Lung (tissue), 12 donors: ENCODE results near the gene RASA3. TPM values are rescaled to one million over a fixed set of nuclear protein-coding genes. Genes with fewer than 3 reads are reported as not detected.

Source experiments
- ATAC-seq: fragments of 200-7000 bp; cut with Tn5 transposase; one replicate; pipeline ENCODE4 v1.9.1; 2020; ENCODE audit warnings: moderate number of reproducible peaks; ENCODE audit not compliant: insufficient read depth, low FRiP score
- DNase-seq, 3 donors: peaks; one replicate each; pipeline ENCODE4 v3.0.0-alpha.2; 2013 to 2017
- H3K27ac ChIP-seq, 2 donors: one replicate each; pipeline ENCODE4 v1.5.1; 2013; ENCODE audit warnings: mild to moderate bottlenecking in 2 of 2, moderate library complexity in 2 of 2, control low read depth in 1 of 2, inconsistent platforms in 1 of 2, low read depth in 1 of 2, low read length in 1 of 2
- H3K27me3 ChIP-seq, 3 donors: one replicate each; pipeline ENCODE4 v1.5.1; 2013; ENCODE audit warnings: low read length in 2 of 3; ENCODE audit not compliant: control insufficient read depth in 3 of 3, insufficient read depth in 3 of 3
- H3K36me3 ChIP-seq, 4 donors: one replicate each; pipeline ENCODE4 v1.5.1; 2013; ENCODE audit warnings: low read length in 4 of 4, mild to moderate bottlenecking in 1 of 4, moderate library complexity in 1 of 4; ENCODE audit not compliant: control insufficient read depth in 4 of 4, insufficient read depth in 4 of 4
- H3K4me1 ChIP-seq, 5 donors: one replicate each; pipeline ENCODE4 v1.5.1; 2013; ENCODE audit warnings: low read length in 5 of 5, mild to moderate bottlenecking in 2 of 5, moderate library complexity in 1 of 5; ENCODE audit not compliant: control insufficient read depth in 5 of 5, insufficient read depth in 5 of 5
- H3K4me3 ChIP-seq: one replicate; pipeline ENCODE4 v1.5.1; 2013; ENCODE audit warnings: mild to moderate bottlenecking, control low read depth, moderate library complexity
- H3K9ac ChIP-seq, 2 donors: one replicate each; pipeline ENCODE4 v1.5.1; 2013; ENCODE audit warnings: low read length in 2 of 2, control low read depth in 1 of 2; ENCODE audit not compliant: insufficient read depth in 1 of 2
- H3K9me3 ChIP-seq, 4 donors: one replicate each; pipeline ENCODE4 v1.5.1; 2013; ENCODE audit warnings: low read length in 3 of 4, mild to moderate bottlenecking in 1 of 4, moderate library complexity in 1 of 4; ENCODE audit not compliant: control insufficient read depth in 4 of 4, insufficient read depth in 3 of 4
- WGBS, 2 donors: extraction: QIAGEN DNeasy Blood & Tissue Kit; methylation state at CpG; one replicate each; pipeline ENCODE4 v1.1.7; 2013; 5-methylcytosine and 5-hydroxymethylcytosine counted together
- polyA plus RNA-seq, 2 donors: library from polyadenylated mRNA; stranded (reverse); fragments of 200-250 nt; gene quantifications; one replicate each; pipeline ENCODE4 v1.2.1, GENCODE V29; 2013
- total RNA-seq, 2 donors: library from RNA; depleted of rRNA in 1 of 2; stranded (reverse); fragments of >200 nt in 1 of 2; gene quantifications; one replicate each; pipeline ENCODE4 v1.2.1, GENCODE V29; 2014 to 2021
- TF ChIP-seq, protein P1 (sequence below): IDR thresholded peaks from 2 replicates; pipeline ENCODE4 v1.5.1; 2012; ENCODE audit warnings: mild to moderate bottlenecking; ENCODE audit errors: control extremely low read depth, extremely low read depth
- donor health status: control.
- donor health status: control.
- donor health status: Bipolar disorder and iron deficiency.
- donor health status: healthy.
- donor health status: DM: yes; HTN: yes; CAD: no.

Gene RASA3
- total and polyA plus RNA-seq, 4 donors = 7.4 to 22.8 (median 16.2) TPM

DNA sequence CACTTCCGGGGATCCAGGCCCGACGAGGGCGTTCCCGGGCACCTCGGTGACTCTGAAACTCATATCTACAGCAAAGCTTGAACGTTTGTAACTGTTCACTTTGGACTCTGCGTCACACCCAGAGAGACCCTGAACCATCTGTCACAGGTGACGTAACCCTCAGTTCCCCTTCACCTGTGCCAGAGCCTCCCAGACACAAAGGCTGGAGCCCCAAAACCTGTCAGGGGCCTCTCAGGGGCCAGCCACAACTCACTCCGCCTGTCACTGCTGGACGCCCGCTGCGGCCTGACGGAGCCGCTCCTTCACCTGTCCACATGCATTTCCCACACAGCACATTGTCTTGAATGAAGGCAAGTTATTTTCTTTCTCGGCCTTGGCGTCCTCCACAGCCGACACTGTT lies 8.0 kb downstream of the RASA3 start:
- Histone ChIP-seq H3K27me3 (no peaks in the 10 kb centered on the region), H3K27ac (no peak overlapping the region), H3K9ac (no peak overlapping the region), H3K4me1 (peaks cover 4 to 27% (median 8%) of the 10 kb centered on the region in 5 donors), H3K4me3 (no peak overlapping the region), H3K9me3 (no peaks in the 10 kb centered on the region), H3K36me3 (no peaks in the 10 kb centered on the region)
- WGBS, 2 donors = 91 to 92% methylated on average over 18 of the region's 18 CpGs
- TF ChIP-seq, protein P1, sequence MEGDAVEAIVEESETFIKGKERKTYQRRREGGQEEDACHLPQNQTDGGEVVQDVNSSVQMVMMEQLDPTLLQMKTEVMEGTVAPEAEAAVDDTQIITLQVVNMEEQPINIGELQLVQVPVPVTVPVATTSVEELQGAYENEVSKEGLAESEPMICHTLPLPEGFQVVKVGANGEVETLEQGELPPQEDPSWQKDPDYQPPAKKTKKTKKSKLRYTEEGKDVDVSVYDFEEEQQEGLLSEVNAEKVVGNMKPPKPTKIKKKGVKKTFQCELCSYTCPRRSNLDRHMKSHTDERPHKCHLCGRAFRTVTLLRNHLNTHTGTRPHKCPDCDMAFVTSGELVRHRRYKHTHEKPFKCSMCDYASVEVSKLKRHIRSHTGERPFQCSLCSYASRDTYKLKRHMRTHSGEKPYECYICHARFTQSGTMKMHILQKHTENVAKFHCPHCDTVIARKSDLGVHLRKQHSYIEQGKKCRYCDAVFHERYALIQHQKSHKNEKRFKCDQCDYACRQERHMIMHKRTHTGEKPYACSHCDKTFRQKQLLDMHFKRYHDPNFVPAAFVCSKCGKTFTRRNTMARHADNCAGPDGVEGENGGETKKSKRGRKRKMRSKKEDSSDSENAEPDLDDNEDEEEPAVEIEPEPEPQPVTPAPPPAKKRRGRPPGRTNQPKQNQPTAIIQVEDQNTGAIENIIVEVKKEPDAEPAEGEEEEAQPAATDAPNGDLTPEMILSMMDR = no peak
- no peak for DNase-seq
- no peak for ATAC-seq

DNA sequence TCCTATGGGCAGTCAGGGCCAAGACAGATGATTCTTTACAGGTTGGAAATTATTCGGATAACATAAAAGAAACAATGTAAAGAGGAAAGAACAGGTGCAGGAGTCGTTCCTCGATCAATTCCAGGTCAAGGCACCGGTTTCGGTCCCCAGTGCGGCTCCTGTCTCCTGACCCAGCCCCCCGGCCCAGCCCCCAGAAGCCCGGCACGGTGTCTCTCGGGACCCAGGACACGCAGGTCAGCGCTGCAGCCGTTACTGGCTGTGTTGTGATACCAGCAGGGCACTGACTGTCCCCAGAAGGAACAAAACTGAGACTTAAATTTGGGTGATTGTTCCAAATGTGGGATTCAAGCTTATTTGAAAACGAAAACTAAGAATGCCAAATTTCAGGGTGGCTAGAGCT lies 8.5 kb downstream of the RASA3 start:
- TF ChIP-seq, protein P1 = no peak
- DNase-seq (no peak), ATAC-seq (no peak)
- Histone ChIP-seq H3K4me3 (no peak overlapping the region), H3K27me3 (no peaks in the 10 kb centered on the region), H3K9me3 (no peaks in the 10 kb centered on the region), H3K4me1 (peaks cover 0 to 27% (median 3%) of the 10 kb centered on the region in 5 donors), H3K9ac (no peak overlapping the region), H3K27ac (no peak overlapping the region), H3K36me3 (no peaks in the 10 kb centered on the region)
- WGBS, 2 donors = 92 to 97% methylated on average over 14 of the region's 14 CpGs

DNA sequence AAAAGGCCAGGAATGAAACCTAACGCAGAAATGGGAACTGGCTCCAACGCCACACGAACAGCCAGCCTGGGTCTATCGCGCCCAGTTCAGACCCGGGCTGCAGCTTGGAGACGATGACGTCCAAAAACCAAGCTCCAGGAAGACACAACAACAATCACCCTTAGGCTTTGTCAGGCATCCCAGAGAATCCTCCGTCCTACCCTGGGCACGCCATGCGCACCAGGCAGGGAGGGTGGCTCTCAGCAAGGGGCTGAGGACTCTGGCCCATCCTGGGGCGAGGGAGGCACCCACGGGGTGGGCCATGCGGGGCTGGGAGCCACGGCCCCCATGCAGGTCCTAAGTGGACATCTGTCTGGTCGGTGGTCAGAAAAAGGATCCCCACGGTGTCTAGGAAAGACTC lies 9.0 kb downstream of the RASA3 start:
- ATAC-seq = no peak
- no peaks in the 10 kb centered on the region for H3K27me3 ChIP-seq
- H3K9me3 ChIP-seq = no peaks in the 10 kb centered on the region
- no peak overlapping the region for H3K4me3 ChIP-seq
- no peak overlapping the region for H3K27ac ChIP-seq
- H3K36me3 ChIP-seq = no peaks in the 10 kb centered on the region
- whole genome bisulfite sequencing, 2 donors = 77 to 80% methylated on average over 17 of the region's 17 CpGs
- TF ChIP-seq, protein P1 = no peak
- DNase-seq = no peak
- H3K9ac ChIP-seq = no peak overlapping the region
- peaks cover 0 to 27% (median 2%) of the 10 kb centered on the region in 5 donors for H3K4me1 ChIP-seq

DNA sequence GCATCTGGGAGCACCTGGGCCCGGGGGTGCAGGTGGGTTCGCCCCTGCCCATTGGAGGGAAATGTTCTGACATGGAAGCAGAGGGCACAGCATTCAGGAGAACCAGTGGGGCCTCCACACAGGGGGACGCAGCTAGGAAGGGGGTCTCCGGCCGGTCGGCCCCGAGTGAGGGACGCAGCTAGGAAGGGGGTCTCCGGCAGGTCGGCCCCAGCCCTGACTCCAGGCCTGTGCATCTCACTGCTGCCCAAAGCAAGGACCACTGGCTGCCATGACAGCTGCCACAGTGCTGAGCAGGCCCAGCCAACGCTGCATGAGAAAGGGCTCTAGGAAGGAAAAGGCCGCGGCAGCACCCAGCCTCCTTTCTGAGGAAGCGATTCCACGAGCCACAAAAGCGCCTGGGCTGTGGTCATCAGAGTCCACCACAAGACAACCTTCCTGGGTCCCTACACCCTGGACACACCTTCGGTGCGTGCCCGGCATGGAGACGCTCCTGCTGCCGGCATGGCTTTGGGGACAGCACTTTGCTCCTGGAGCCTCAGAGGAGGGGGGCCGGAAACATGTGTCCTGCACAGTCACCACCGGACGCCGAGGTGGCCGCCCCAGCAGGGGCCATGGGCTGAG lies 9.7 kb downstream of the RASA3 start:
- TF ChIP-seq, protein P1 = no peak
- Histone ChIP-seq H3K4me3 (no peak overlapping the region), H3K4me1 (peaks cover 0 to 21% (median 8%) of the 10 kb centered on the region in 5 donors), H3K9me3 (no peaks in the 10 kb centered on the region), H3K9ac (no peak overlapping the region), H3K27me3 (no peaks in the 10 kb centered on the region), H3K36me3 (no peaks in the 10 kb centered on the region), H3K27ac (peak overlapping the region in 1 of 2 donors; percentile 23)
- 79 to 80% methylated on average over 26 of the region's 26 CpGs for WGBS, 2 donors
- ATAC-seq = no peak
- no peak for DNase-seq
